Left forelimb (tissue), 1 donor: ENCODE measurements around the gene RPUSD4.
"Not testable (repeated sequence)": the region's sequence is repeated elsewhere in the genome, so short reads cannot be mapped to it uniquely, and the experiment has no call there.

Experiments
- DNase-seq: peaks from one replicate; pipeline ENCODE4 v3.0.0-alpha.2; 2018; ENCODE audit warnings: low spot score

RPUSD4 gene

GRCh38 chr11:126211236-126212088 lies at the start of gene RPUSD4, which contains the start of gene FAM118B:
Gene RPUSD4 (minus strand): TSS chr11:126211650. CDS start chr11:126211638, 12 bp downstream.
Gene FAM118B (plus strand): TSS chr11:126211782. CDS start chr11:126235002, 23,220 bp downstream.
- DNase-seq = peak; percentile 99

- DNase-seq = no peak
Observed at GRCh38 chr11:126257764-126258163, 46.3 kb upstream of the RPUSD4 start.

GRCh38 chr11:126257144-126257543 lies 45.7 kb upstream of the RPUSD4 start:
- DNase-seq = no peak

- DNase-seq = no peak
Observed at GRCh38 chr11:126256216-126256615, 44.8 kb upstream of the RPUSD4 start.

GRCh38 chr11:126255507-126255906 lies 44.1 kb upstream of the RPUSD4 start:
- not testable (repeated sequence) for DNase-seq

- DNase-seq = no peak
Observed at GRCh38 chr11:126254819-126255218, 43.4 kb upstream of the RPUSD4 start.

- DNase-seq = no peak
Observed at GRCh38 chr11:126253265-126253664, 41.8 kb upstream of the RPUSD4 start.

- no peak for DNase-seq
Observed at GRCh38 chr11:126246636-126247035, 35.2 kb upstream of the RPUSD4 start.

- DNase-seq = no peak
Observed at GRCh38 chr11:126233391-126233790, 21.9 kb upstream of the RPUSD4 start.

- no peak for DNase-seq
Observed at GRCh38 chr11:126232683-126233082, 21.2 kb upstream of the RPUSD4 start.

- DNase-seq = no peak
Observed at GRCh38 chr11:126231725-126232459, 20.4 kb upstream of the RPUSD4 start.

- DNase-seq = no peak
Observed at GRCh38 chr11:126229858-126230540, 18.5 kb upstream of the RPUSD4 start.

- no peak for DNase-seq
Observed at GRCh38 chr11:126226334-126227084, 15.1 kb upstream of the RPUSD4 start.

- no peak for DNase-seq
Observed at GRCh38 chr11:126225295-126225665, 13.8 kb upstream of the RPUSD4 start.

GRCh38 chr11:126224647-126225294 lies 13.3 kb upstream of the RPUSD4 start:
- no peak for DNase-seq

GRCh38 chr11:126219547-126219946 lies 8.1 kb upstream of the RPUSD4 start:
- DNase-seq = no peak

GRCh38 chr11:126217491-126217890 lies 6.0 kb upstream of the RPUSD4 start:
- DNase-seq = no peak

- DNase-seq = no peak
Observed at GRCh38 chr11:126216526-126217305, 5.3 kb upstream of the RPUSD4 start.

- no peak for DNase-seq
Observed at GRCh38 chr11:126214841-126215240, 3.4 kb upstream of the RPUSD4 start.

GRCh38 chr11:126214441-126214840 lies 3.0 kb upstream of the RPUSD4 start:
- no peak for DNase-seq
